Testis (tissue), 2 donors: ENCODE data around the gene PLA2G2C.

Experiments used
- POLR2A ChIP-seq: fragments of 450-650 bp; IDR thresholded peaks from one replicate; pipeline ENCODE4 v1.6.1; 2017; ENCODE audit warnings: antibody characterized with exemption, mild to moderate bottlenecking, moderate library complexity
- TF ChIP-seq, protein P1 (sequence below), 3 experiments: fragments of 450-650 bp in 2 of 3; fragments of 200-600 bp in 1 of 3; sonication (generic) in 1 of 3; IDR thresholded peaks; one replicate each; pipeline ENCODE4 v1.5.1; 2016 to 2019; ENCODE audit warnings: antibody characterized with exemption in 3 of 3, mild to moderate bottlenecking in 2 of 3, moderate library complexity in 1 of 3

GRCh38 chr1:20125100-20125499 lies 61.2 kb downstream of the PLA2G2C start:
- TF ChIP-seq POLR2A: no peak
- TF ChIP-seq, protein P1, sequence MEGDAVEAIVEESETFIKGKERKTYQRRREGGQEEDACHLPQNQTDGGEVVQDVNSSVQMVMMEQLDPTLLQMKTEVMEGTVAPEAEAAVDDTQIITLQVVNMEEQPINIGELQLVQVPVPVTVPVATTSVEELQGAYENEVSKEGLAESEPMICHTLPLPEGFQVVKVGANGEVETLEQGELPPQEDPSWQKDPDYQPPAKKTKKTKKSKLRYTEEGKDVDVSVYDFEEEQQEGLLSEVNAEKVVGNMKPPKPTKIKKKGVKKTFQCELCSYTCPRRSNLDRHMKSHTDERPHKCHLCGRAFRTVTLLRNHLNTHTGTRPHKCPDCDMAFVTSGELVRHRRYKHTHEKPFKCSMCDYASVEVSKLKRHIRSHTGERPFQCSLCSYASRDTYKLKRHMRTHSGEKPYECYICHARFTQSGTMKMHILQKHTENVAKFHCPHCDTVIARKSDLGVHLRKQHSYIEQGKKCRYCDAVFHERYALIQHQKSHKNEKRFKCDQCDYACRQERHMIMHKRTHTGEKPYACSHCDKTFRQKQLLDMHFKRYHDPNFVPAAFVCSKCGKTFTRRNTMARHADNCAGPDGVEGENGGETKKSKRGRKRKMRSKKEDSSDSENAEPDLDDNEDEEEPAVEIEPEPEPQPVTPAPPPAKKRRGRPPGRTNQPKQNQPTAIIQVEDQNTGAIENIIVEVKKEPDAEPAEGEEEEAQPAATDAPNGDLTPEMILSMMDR (IDR thresholded peaks at IDR 0.05): no peak
